ENCODE measurements around the gene GLS2. TPM values are rescaled to one million over a fixed set of nuclear protein-coding genes. Genes with fewer than 3 reads are reported as not detected.

Gene GLS2
- polyA plus RNA-seq, 1 donor (not counting 4 experiments of a cell fraction or from before 2014, with no cell fraction given): 0.87 TPM

GRCh38 chr12:56454557-56454956, 33.4 kb downstream of the GLS2 start, which contains the start of gene MIP:
MIP (minus strand) TSS chr12:56454657; CDS start chr12:56454613, 44 bp downstream.
- Histone ChIP-seq H3K9me1 (ENCODE audit: control insufficient read depth, extremely low read depth, insufficient read depth, low read length) (no peaks in the 10 kb centered on the region), H4K20me1 (ENCODE audit: control insufficient read depth, extremely low read depth, insufficient read depth, low read length) (no peaks in the 10 kb centered on the region), H3K27me3 (ENCODE audit: control insufficient read depth, extremely low read depth, insufficient read depth, low read length) (peaks cover 3% of the 10 kb centered on the region), H3K27ac (ENCODE audit: control insufficient read depth, insufficient read depth, low read length) (no peak within 1 kb of the TSS), H3K4me3 (ENCODE audit: control insufficient read depth in 2 of 3, extremely low read depth in 1 of 3, insufficient read depth in 2 of 3, low read depth in 1 of 3, low read length in 3 of 3) (no peak within 1 kb of the TSS), H2AFZ (ENCODE audit: control insufficient read depth, low read length) (no peak within 1 kb of the TSS), H3K36me3 (ENCODE audit: control insufficient read depth in 2 of 2, extremely low read depth in 1 of 2, insufficient read depth in 2 of 2, low read length in 2 of 2) (no peaks in the 10 kb centered on the region), H3K4me2 (ENCODE audit: control insufficient read depth, extremely low read depth, insufficient read depth, low read depth, low read length) (no peak within 1 kb of the TSS), H3K9me3 (ENCODE audit: control insufficient read depth, low read depth, low read length) (no peaks in the 10 kb centered on the region), H3K4me1 (ENCODE audit: control insufficient read depth, extremely low read depth, insufficient read depth, low read length) (peaks cover 2% of the 10 kb centered on the region), H3K9ac (ENCODE audit: control insufficient read depth, extremely low read depth, insufficient read depth, low read length) (no peak within 1 kb of the TSS), H3K79me2 (ENCODE audit: control insufficient read depth, insufficient read depth, low read length) (no peaks in the 10 kb centered on the region)
- DNase-seq (ENCODE audit: low read depth, low spot score): no peak
- dilution Hi-C loops (cut with MboI; ENCODE audit: extremely low pct_ligation_motif_present, low sequenced_read_pairs): no loop called here
- no peak for FAIRE-seq
- TF ChIP-seq EZH2 (IDR thresholded peaks at IDR 0.05; ENCODE audit: low read length): no peak
- TF ChIP-seq CTCF (optimal IDR thresholded peaks at IDR 0.05 in 1 of 3, IDR thresholded peaks at IDR 0.05 in 1 of 3, conservative IDR thresholded peaks at IDR 0.05 in 1 of 3; ENCODE audit: extremely low read depth in 1 of 3, insufficient read depth in 2 of 3, low read length in 3 of 3): no peak

GRCh38 chr12:56451147-56451546, 36.8 kb downstream of the GLS2 start:
- no peaks in the 10 kb centered on the region for H3K9me3 ChIP-seq (ENCODE audit: control insufficient read depth, low read depth, low read length)
- H3K9ac ChIP-seq (ENCODE audit: control insufficient read depth, extremely low read depth, insufficient read depth, low read length): no peak overlapping the region
- no peak for FAIRE-seq
- peaks cover 3% of the 10 kb centered on the region for H3K27me3 ChIP-seq (ENCODE audit: control insufficient read depth, extremely low read depth, insufficient read depth, low read length)
- no peak overlapping the region for H3K4me2 ChIP-seq (ENCODE audit: control insufficient read depth, extremely low read depth, insufficient read depth, low read depth, low read length)
- H3K36me3 ChIP-seq (ENCODE audit: control insufficient read depth in 2 of 2, extremely low read depth in 1 of 2, insufficient read depth in 2 of 2, low read length in 2 of 2): no peaks in the 10 kb centered on the region
- DNase-seq (ENCODE audit: low read depth, low spot score): no peak
- no peak overlapping the region for H2AFZ ChIP-seq (ENCODE audit: control insufficient read depth, low read length)
- dilution Hi-C loops (cut with MboI; ENCODE audit: extremely low pct_ligation_motif_present, low sequenced_read_pairs): no loop called here
- H3K4me3 ChIP-seq (ENCODE audit: control insufficient read depth in 2 of 3, extremely low read depth in 1 of 3, insufficient read depth in 2 of 3, low read depth in 1 of 3, low read length in 3 of 3): no peak overlapping the region
- H3K9me1 ChIP-seq (ENCODE audit: control insufficient read depth, extremely low read depth, insufficient read depth, low read length): no peaks in the 10 kb centered on the region
- no peaks in the 10 kb centered on the region for H3K79me2 ChIP-seq (ENCODE audit: control insufficient read depth, insufficient read depth, low read length)
- H3K4me1 ChIP-seq (ENCODE audit: control insufficient read depth, extremely low read depth, insufficient read depth, low read length): peaks cover 4% of the 10 kb centered on the region
- TF ChIP-seq EZH2 (IDR thresholded peaks at IDR 0.05; ENCODE audit: low read length): no peak
- no peak for TF ChIP-seq CTCF (optimal IDR thresholded peaks at IDR 0.05 in 1 of 3, IDR thresholded peaks at IDR 0.05 in 1 of 3, conservative IDR thresholded peaks at IDR 0.05 in 1 of 3; ENCODE audit: extremely low read depth in 1 of 3, insufficient read depth in 2 of 3, low read length in 3 of 3)
- H4K20me1 ChIP-seq (ENCODE audit: control insufficient read depth, extremely low read depth, insufficient read depth, low read length): no peaks in the 10 kb centered on the region
- H3K27ac ChIP-seq (ENCODE audit: control insufficient read depth, insufficient read depth, low read length): no peak overlapping the region

All from keratinocyte (primary cell).